Tibial nerve (tissue), 4 donors: ENCODE measurements around the gene NSUN7. TPM values are rescaled to one million over a fixed set of nuclear protein-coding genes. Genes with fewer than 3 reads are reported as not detected.
A peak's percentile ranks its signal among the peaks of the same experiment; 100 is the strongest.

Experiments used
- DNase-seq, 2 donors: peaks; one replicate each; pipeline ENCODE4 v3.0.0-alpha.2; 2019; ENCODE audit warnings: low spot score in 2 of 2
- H3K27ac ChIP-seq, 4 donors: fragments of 200-600 bp; sonication (generic) in 3 of 4; one replicate each; pipeline ENCODE4 v1.5.1; 2017 to 2019; ENCODE audit warnings: mild to moderate bottlenecking in 1 of 4
- H3K27me3 ChIP-seq, 2 donors: fragments of 200-600 bp; sonication (generic) in 1 of 2; one replicate each; pipeline versions ENCODE4 v1.5.1 to v1.6.0; 2017 to 2019
- H3K36me3 ChIP-seq, 3 donors: fragments of 200-600 bp; sonication (generic); one replicate each; pipeline ENCODE4 v1.5.1; 2018 to 2019
- H3K4me1 ChIP-seq, 4 donors: fragments of 200-600 bp; sonication (generic) in 3 of 4; one replicate each; pipeline ENCODE4 v1.5.1; 2017 to 2019
- H3K4me3 ChIP-seq, 4 donors: fragments of 200-600 bp; sonication (generic) in 3 of 4; one replicate each; pipeline ENCODE4 v1.5.1; 2017 to 2019; ENCODE audit warnings: mild to moderate bottlenecking in 1 of 4, moderate library complexity in 1 of 4
- H3K9me3 ChIP-seq, 4 donors: fragments of 200-600 bp; sonication (generic) in 3 of 4; one replicate each; pipeline ENCODE4 v1.5.1; 2017 to 2019
- EP300 ChIP-seq, 2 donors: sonication (generic); formaldehyde crosslinking; IDR thresholded peaks; one replicate each; pipeline ENCODE4 v1.6.1; 2017; ENCODE audit warnings: antibody characterized with exemption in 2 of 2, mild to moderate bottlenecking in 1 of 2
- POLR2A ChIP-seq, 2 donors: fragments of 450-650 bp; IDR thresholded peaks; one replicate each; pipeline ENCODE4 v1.6.1; 2017; ENCODE audit warnings: antibody characterized with exemption in 2 of 2, mild to moderate bottlenecking in 2 of 2, moderate library complexity in 2 of 2
- WGBS, 2 donors: methylation state at CpG; one replicate each; pipeline ENCODE4 v1.1.5; 2018; 5-methylcytosine and 5-hydroxymethylcytosine counted together
- total RNA-seq, 4 donors: library from RNA; depleted of rRNA; stranded (reverse); fragments of >200 nt; gene quantifications; one replicate each; pipeline ENCODE4 v1.1.0, GENCODE V29; 2016
- TF ChIP-seq, protein P1 (sequence below), 5 experiments: fragments of 200-600 bp in 3 of 5; fragments of 450-650 bp in 2 of 5; sonication (generic) in 3 of 5; IDR thresholded peaks; one replicate each; pipeline ENCODE4 v1.5.1; 2016 to 2019; ENCODE audit warnings: antibody characterized with exemption in 5 of 5, mild to moderate bottlenecking in 3 of 5, moderate library complexity in 2 of 5

The NSUN7 gene
- total RNA-seq, 4 donors from 2014 or later, result 2.0 to 3.1 (median 2.1) TPM; not detected in 1

- DNase-seq, result no peak
- Histone ChIP-seq H3K9me3 (no peaks in the 10 kb centered on the region), H3K27ac (no peak overlapping the region), H3K4me3 (no peak overlapping the region), H3K27me3 (no peaks in the 10 kb centered on the region), H3K4me1 (peaks cover 0 to 4% (median 0%) of the 10 kb centered on the region in 4 donors), H3K36me3 (no peaks in the 10 kb centered on the region)
- TF ChIP-seq POLR2A (IDR thresholded peaks at IDR 0.05), result no peak
- no peak for TF ChIP-seq EP300 (IDR thresholded peaks at IDR 0.05)
- TF ChIP-seq, protein P1, sequence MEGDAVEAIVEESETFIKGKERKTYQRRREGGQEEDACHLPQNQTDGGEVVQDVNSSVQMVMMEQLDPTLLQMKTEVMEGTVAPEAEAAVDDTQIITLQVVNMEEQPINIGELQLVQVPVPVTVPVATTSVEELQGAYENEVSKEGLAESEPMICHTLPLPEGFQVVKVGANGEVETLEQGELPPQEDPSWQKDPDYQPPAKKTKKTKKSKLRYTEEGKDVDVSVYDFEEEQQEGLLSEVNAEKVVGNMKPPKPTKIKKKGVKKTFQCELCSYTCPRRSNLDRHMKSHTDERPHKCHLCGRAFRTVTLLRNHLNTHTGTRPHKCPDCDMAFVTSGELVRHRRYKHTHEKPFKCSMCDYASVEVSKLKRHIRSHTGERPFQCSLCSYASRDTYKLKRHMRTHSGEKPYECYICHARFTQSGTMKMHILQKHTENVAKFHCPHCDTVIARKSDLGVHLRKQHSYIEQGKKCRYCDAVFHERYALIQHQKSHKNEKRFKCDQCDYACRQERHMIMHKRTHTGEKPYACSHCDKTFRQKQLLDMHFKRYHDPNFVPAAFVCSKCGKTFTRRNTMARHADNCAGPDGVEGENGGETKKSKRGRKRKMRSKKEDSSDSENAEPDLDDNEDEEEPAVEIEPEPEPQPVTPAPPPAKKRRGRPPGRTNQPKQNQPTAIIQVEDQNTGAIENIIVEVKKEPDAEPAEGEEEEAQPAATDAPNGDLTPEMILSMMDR (IDR thresholded peaks at IDR 0.05), result no peak
- 48 to 54% methylated on average over 3 of the region's 3 CpGs for WGBS, 2 donors
Measured at GRCh38 chr4:40728333-40728732, 21.4 kb upstream of the NSUN7 start.

- no peak for TF ChIP-seq EP300 (IDR thresholded peaks at IDR 0.05)
- TF ChIP-seq, protein P1 (IDR thresholded peaks at IDR 0.05), result no peak
- no peak for TF ChIP-seq POLR2A (IDR thresholded peaks at IDR 0.05)
- no peak overlapping the region for H3K4me3 ChIP-seq
- no peaks in the 10 kb centered on the region for H3K27me3 ChIP-seq
- H3K27ac ChIP-seq, result no peak overlapping the region
- H3K9me3 ChIP-seq, result no peaks in the 10 kb centered on the region
- DNase-seq, result no peak
- 74 to 79% methylated on average over 1 of the region's 1 CpG for WGBS, 2 donors
- H3K36me3 ChIP-seq, result no peaks in the 10 kb centered on the region
- H3K4me1 ChIP-seq, result peaks cover 0 to 4% (median 0%) of the 10 kb centered on the region in 4 donors
Measured at GRCh38 chr4:40729555-40729954, 20.2 kb upstream of the NSUN7 start.

DNA sequence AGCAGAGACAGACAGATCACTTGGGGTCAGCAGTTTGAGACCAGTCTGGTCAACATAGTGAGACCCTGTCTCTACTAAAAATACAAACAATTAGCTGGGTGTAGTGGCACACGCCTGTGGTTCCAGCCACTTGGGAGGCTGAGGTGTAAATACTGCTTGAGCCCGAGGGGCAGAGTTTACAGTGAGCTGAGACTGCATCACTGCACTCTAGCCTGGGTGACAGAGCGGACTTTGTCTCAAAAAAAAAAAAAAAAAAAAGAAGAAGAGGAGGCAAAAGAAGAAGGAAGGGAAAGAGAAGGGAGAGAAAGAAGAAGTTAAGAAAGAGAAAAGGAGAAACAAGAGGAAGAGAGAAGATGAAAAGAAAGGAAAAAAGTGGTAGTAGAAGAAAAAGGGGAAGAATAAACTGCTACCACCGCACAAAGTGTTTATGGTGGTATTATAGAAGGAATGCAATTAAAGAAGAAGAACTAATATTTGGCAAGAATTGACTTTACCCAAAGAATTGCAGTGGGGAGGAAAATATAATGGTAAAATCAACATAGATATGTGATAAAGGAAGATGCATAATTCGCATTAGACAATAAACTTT lies 19.6 kb upstream of the NSUN7 start:
- 75 to 76% methylated on average over 5 of the region's 5 CpGs for WGBS, 2 donors
- TF ChIP-seq, protein P1 (IDR thresholded peaks at IDR 0.05), result no peak
- TF ChIP-seq POLR2A (IDR thresholded peaks at IDR 0.05) (no peak), EP300 (IDR thresholded peaks at IDR 0.05) (no peak)
- H3K9me3 ChIP-seq, result no peaks in the 10 kb centered on the region

GRCh38 chr4:40731361-40731760 lies 18.4 kb upstream of the NSUN7 start:
- no peak for TF ChIP-seq EP300 (IDR thresholded peaks at IDR 0.05)
- TF ChIP-seq, protein P1 (IDR thresholded peaks at IDR 0.05), result no peak
- no peak for TF ChIP-seq POLR2A (IDR thresholded peaks at IDR 0.05)
- no peak overlapping the region for H3K4me3 ChIP-seq
- H3K9me3 ChIP-seq, result no peaks in the 10 kb centered on the region
- H3K27me3 ChIP-seq, result no peaks in the 10 kb centered on the region
- H3K36me3 ChIP-seq, result no peaks in the 10 kb centered on the region
- DNase-seq, result no peak
- no peak overlapping the region for H3K27ac ChIP-seq
- H3K4me1 ChIP-seq, result peaks cover 0 to 4% (median 0%) of the 10 kb centered on the region in 4 donors

More for the DNA sequence above, 19.6 kb upstream of the NSUN7 start:
- no peaks in the 10 kb centered on the region for H3K27me3 ChIP-seq
- no peaks in the 10 kb centered on the region for H3K36me3 ChIP-seq
- no peak for DNase-seq
- H3K4me3 ChIP-seq, result no peak overlapping the region
- H3K4me1 ChIP-seq, result peaks cover 0 to 4% (median 0%) of the 10 kb centered on the region in 4 donors
- H3K27ac ChIP-seq, result no peak overlapping the region

DNA sequence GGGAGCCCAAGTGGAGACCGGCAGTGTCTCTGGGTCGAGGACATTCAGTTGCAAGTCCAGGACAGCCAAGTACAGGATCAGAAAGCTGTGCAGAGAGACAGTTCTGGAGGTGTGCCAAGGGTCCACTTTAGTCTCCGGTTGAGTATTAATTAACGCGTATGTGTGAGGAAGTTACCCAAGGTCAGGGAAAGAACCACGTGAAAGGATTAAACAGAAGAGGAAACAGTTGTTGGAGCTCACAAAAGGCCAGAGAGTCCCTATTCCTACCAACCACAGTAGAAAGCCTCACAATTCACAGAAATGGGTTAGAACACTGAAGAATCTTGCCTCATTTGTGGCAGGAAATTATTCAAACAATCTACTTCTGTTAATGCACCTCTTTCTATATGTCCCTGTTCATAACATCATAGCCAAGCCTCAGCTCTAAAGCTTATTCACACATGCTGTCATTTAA lies 17.9 kb upstream of the NSUN7 start:
- Histone ChIP-seq H3K27me3 (no peaks in the 10 kb centered on the region), H3K36me3 (no peaks in the 10 kb centered on the region), H3K27ac (no peak overlapping the region), H3K4me3 (no peak overlapping the region), H3K9me3 (no peaks in the 10 kb centered on the region), H3K4me1 (peaks cover 0 to 4% (median 0%) of the 10 kb centered on the region in 4 donors)
- TF ChIP-seq EP300 (IDR thresholded peaks at IDR 0.05), result peak in 1 of 2 donors; percentile 59
- no peak for TF ChIP-seq POLR2A (IDR thresholded peaks at IDR 0.05)
- TF ChIP-seq, protein P1 (IDR thresholded peaks at IDR 0.05), result no peak
- WGBS, 2 donors, result 30 to 33% methylated on average over 6 of the region's 6 CpGs
- DNase-seq, result peak in 1 of 2 donors; percentile 64
